ENCODE measurements around the gene MSTN. TPM values are rescaled to one million over a fixed set of nuclear protein-coding genes. Genes with fewer than 3 reads are reported as not detected.

Gene MSTN
- total RNA-seq, 4 donors from 2014 or later, result 0.16 TPM; not detected in 3

GRCh38 chr2:190062053-190062452 is 476 bp downstream of the MSTN start:
- H3K36me3 ChIP-seq, result no peaks in the 10 kb centered on the region
- in situ Hi-C loops (cut with MboI; ENCODE audit: low pct_ligation_motif_present in 1 of 4, low pct_unique_long_range_greater_than_20kb in 1 of 4, low sequenced_read_pairs in 3 of 4), result loop anchor here in 3 of 4 donors (25.0 kb wide), 3 partner anchors 250 to 400 kb away; partner anchors contain the start of genes ANKAR (in 1 of the 3), ASNSD1 (in 1 of the 3) and OSGEPL1 (in 1 of the 3)
- intact Hi-C loops (cut with DNase I; ENCODE audit: low total_unique reads), result no loop called here
- H3K4me3 ChIP-seq, result no peak overlapping the region
- WGBS, 2 donors (ENCODE audit: low coverage in 1 of 2), result 70 to 72% methylated on average over 6 of the region's 6 CpGs
- H3K27me3 ChIP-seq, result no peaks in the 10 kb centered on the region
- TF ChIP-seq EP300 (IDR thresholded peaks at IDR 0.05; ENCODE audit: low read depth), result no peak
- TF ChIP-seq CTCF (IDR thresholded peaks at IDR 0.05), result no peak
- TF ChIP-seq POLR2A (IDR thresholded peaks at IDR 0.05), result no peak
- no peak for TF ChIP-seq POLR2AphosphoS5 (IDR thresholded peaks at IDR 0.05)
- H3K27ac ChIP-seq, result no peak overlapping the region
- no peaks in the 10 kb centered on the region for H3K9me3 ChIP-seq
- no peak for DNase-seq
- no peaks in the 10 kb centered on the region for H3K4me1 ChIP-seq

- Histone ChIP-seq H3K27ac (no peak overlapping the region), H3K36me3 (no peaks in the 10 kb centered on the region), H3K9me3 (no peaks in the 10 kb centered on the region), H3K27me3 (no peaks in the 10 kb centered on the region), H3K4me1 (no peaks in the 10 kb centered on the region), H3K4me3 (no peak overlapping the region)
- 81 to 86% methylated on average over 2 of the region's 2 CpGs for WGBS, 2 donors (ENCODE audit: low coverage in 1 of 2)
- in situ Hi-C loops (cut with MboI; ENCODE audit: low pct_ligation_motif_present in 1 of 4, low pct_unique_long_range_greater_than_20kb in 1 of 4, low sequenced_read_pairs in 3 of 4), result loop anchor here in 3 of 4 donors (25.0 kb wide), 3 partner anchors 248 to 398 kb away; partner anchors contain the start of genes ANKAR (in 1 of the 3), ASNSD1 (in 1 of the 3) and OSGEPL1 (in 1 of the 3)
- DNase-seq, result no peak
- TF ChIP-seq EP300 (IDR thresholded peaks at IDR 0.05; ENCODE audit: low read depth) (no peak), POLR2A (IDR thresholded peaks at IDR 0.05) (no peak)
- intact Hi-C loops (cut with DNase I; ENCODE audit: low total_unique reads), result no loop called here
These were observed 1.9 kb downstream of the MSTN start for GRCh38 chr2:190060626-190061025.

- no peak overlapping the region for H3K27ac ChIP-seq
- TF ChIP-seq POLR2A (IDR thresholded peaks at IDR 0.05) (no peak), POLR2AphosphoS5 (IDR thresholded peaks at IDR 0.05) (no peak), CTCF (IDR thresholded peaks at IDR 0.05) (no peak)
- H3K36me3 ChIP-seq, result no peaks in the 10 kb centered on the region
- in situ Hi-C loops (cut with MboI; ENCODE audit: low pct_ligation_motif_present in 1 of 4, low pct_unique_long_range_greater_than_20kb in 1 of 4, low sequenced_read_pairs in 3 of 4), result loop anchor here in 3 of 4 donors (25.0 kb wide), 3 partner anchors 248 to 398 kb away; partner anchors contain the start of genes ANKAR (in 1 of the 3), ASNSD1 (in 1 of the 3) and OSGEPL1 (in 1 of the 3)
- H3K4me3 ChIP-seq, result no peak overlapping the region
- H3K4me1 ChIP-seq, result no peaks in the 10 kb centered on the region
- no peaks in the 10 kb centered on the region for H3K9me3 ChIP-seq
- WGBS, 2 donors (ENCODE audit: low coverage in 1 of 2), result 91 to 97% methylated on average over 4 of the region's 4 CpGs
- no peaks in the 10 kb centered on the region for H3K27me3 ChIP-seq
- no peak for DNase-seq
- intact Hi-C loops (cut with DNase I; ENCODE audit: low total_unique reads), result no loop called here
These were observed 2.5 kb downstream of the MSTN start for GRCh38 chr2:190060019-190060418.

GRCh38 chr2:190053426-190053825 is 9.1 kb downstream of the MSTN start:
- DNase-seq, result no peak
- in situ Hi-C loops (cut with MboI; ENCODE audit: low pct_ligation_motif_present in 1 of 4, low pct_unique_long_range_greater_than_20kb in 1 of 4, low sequenced_read_pairs in 3 of 4) (loop anchor here in 3 of 4 donors (25.0 kb wide), 3 partner anchors 241 to 391 kb away; partner anchors contain the start of genes ANKAR (in 1 of the 3), ASNSD1 (in 1 of the 3) and OSGEPL1 (in 1 of the 3)), intact Hi-C loops (cut with DNase I; ENCODE audit: low total_unique reads) (no loop called here)
- TF ChIP-seq POLR2A (IDR thresholded peaks at IDR 0.05), result no peak
- 68 to 77% methylated on average over 5 of the region's 5 CpGs for WGBS, 2 donors (ENCODE audit: low coverage in 1 of 2)
- H3K27me3 ChIP-seq, result no peaks in the 10 kb centered on the region
- no peaks in the 10 kb centered on the region for H3K4me1 ChIP-seq
- no peaks in the 10 kb centered on the region for H3K9me3 ChIP-seq
- no peak overlapping the region for H3K4me3 ChIP-seq
- H3K36me3 ChIP-seq, result no peaks in the 10 kb centered on the region
- no peak overlapping the region for H3K27ac ChIP-seq

GRCh38 chr2:190052307-190052706 is 10.2 kb downstream of the MSTN start:
- 92 to 94% methylated on average over 5 of the region's 5 CpGs for WGBS, 2 donors (ENCODE audit: low coverage in 1 of 2)
- intact Hi-C loops (cut with DNase I; ENCODE audit: low total_unique reads), result no loop called here

More at GRCh38 chr2:190052307-190052706, 10.2 kb downstream of the MSTN start:
- TF ChIP-seq POLR2A (IDR thresholded peaks at IDR 0.05), result no peak
- no peak for TF ChIP-seq CTCF (IDR thresholded peaks at IDR 0.05)
- no peak for TF ChIP-seq POLR2AphosphoS5 (IDR thresholded peaks at IDR 0.05)
- no peak for TF ChIP-seq EP300 (IDR thresholded peaks at IDR 0.05; ENCODE audit: low read depth)
- DNase-seq, result no peak
- Histone ChIP-seq H3K4me3 (no peak overlapping the region), H3K27ac (no peak overlapping the region), H3K36me3 (no peaks in the 10 kb centered on the region), H3K4me1 (no peaks in the 10 kb centered on the region), H3K9me3 (no peaks in the 10 kb centered on the region), H3K27me3 (no peaks in the 10 kb centered on the region)
- in situ Hi-C loops (cut with MboI; ENCODE audit: low pct_ligation_motif_present in 1 of 4, low pct_unique_long_range_greater_than_20kb in 1 of 4, low sequenced_read_pairs in 3 of 4), result loop anchor here in 3 of 4 donors (25.0 kb wide), 3 partner anchors 240 to 390 kb away; partner anchors contain the start of genes ANKAR (in 1 of the 3), ASNSD1 (in 1 of the 3) and OSGEPL1 (in 1 of the 3)

Data from transverse colon (tissue), 4 donors.